Fibroblast of peridontal ligament (primary cell): ENCODE results near the gene MSLN.

ENCODE experiments used
- DNase-seq: peaks from one replicate; pipeline ENCODE4 v3.0.0-alpha.2; 2010; ENCODE audit errors: extremely low read depth

MSLN gene

DNA sequence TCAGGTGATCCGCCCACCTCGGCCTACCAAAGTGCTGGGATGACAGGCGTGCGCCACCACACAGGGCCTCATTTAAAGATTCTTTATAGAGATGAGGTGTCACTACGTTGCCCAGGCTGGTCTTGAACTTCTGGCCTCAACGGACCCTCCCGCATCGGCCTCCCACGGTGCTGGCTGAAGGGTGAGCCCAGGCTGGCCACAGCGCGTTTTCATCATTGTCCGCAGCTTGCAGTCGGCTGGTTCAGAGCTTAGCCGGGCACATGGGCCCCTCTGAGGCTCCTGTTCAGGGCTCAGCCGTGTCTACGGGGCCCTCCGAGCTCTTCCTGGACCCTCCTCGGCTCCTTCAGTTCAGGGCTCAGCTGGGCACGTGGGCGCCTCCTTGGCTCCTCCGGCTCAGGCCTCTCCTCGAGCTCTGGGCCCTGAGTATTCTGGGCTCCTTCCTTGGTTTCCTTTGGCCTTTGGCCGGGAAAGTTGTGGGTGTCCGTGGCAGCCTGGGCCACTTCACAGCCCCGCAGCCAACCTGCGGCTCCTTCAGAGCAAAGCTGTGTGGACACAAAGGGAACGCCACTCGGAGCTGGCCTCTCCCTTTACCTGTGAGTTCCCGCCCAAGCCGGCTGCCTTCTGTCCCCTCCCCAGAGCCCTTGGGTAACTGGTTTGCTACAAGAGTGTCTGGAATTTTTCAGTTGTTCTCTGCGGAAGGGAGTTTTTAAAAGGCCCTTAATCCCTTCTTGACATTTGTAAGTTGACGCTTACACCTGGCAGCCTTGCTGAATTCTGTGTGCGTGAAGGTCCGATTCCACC is 1.2 kb upstream of the MSLN start:
- no peak for DNase-seq

DNA sequence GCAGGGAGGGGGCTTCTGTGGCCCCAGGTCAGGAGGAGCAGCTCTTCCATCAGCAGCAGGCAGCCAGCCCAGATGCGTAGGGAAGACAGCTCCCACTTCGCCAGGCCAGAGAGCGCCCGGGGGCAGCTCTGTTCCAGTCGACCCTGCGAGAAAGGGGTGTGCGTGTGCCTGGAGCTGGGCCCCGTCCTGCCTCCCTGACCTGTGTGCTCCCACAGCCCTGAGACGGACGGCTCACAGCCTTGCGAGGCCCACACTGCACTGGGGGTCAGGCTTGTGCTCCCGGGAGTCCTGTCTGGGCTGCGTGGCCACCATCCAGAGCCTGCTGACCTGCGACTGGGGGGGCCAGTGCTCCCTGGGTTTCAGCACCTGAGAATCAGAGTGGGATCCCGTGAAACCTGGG is 469 bp upstream of the MSLN start:
- DNase-seq, result no peak

DNA sequence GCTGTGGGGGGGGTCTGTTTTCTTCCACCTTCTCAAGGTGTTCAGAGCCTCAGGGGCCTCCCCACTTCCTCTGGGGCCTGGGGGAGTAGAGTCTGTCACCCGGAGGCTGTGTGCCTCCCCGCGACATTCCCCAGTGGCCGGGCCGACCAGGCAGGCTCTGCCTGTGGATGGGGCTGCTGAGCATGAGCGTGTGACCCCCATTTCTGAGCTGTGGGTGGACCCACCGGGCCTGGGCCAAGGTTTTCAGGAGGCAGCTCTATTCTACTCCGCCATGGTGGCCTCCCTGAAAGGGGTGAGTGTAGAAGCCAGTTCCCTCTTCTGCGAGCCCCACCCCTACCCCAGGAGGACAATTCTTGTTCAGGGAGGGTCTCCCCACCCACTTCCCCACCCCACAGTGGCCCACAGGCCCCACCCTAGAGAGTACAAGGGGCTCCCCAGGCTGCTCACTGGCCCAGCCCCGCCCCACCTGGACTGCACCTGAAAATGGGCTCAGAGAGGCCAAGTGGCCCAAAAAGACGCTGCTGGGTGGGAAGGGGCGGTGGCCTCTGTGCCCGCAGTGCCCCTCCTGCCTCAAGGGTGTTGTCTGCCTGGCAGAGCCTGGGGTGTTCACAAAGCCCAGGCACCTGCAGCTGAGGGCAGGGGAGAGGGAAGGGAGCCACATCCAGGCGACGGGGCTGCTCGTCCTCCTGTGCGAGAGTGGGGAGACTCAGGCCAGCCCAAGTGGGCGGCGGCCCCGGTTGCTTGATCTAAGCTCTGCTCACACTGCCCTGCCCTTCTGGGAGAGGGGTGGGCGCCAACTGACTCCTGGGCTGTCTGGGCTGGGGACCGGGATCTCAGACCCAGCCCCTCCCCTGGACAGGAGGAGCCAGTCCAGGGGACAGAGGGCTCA is 1.3 kb downstream of the MSLN start:
- no peak for DNase-seq

DNA sequence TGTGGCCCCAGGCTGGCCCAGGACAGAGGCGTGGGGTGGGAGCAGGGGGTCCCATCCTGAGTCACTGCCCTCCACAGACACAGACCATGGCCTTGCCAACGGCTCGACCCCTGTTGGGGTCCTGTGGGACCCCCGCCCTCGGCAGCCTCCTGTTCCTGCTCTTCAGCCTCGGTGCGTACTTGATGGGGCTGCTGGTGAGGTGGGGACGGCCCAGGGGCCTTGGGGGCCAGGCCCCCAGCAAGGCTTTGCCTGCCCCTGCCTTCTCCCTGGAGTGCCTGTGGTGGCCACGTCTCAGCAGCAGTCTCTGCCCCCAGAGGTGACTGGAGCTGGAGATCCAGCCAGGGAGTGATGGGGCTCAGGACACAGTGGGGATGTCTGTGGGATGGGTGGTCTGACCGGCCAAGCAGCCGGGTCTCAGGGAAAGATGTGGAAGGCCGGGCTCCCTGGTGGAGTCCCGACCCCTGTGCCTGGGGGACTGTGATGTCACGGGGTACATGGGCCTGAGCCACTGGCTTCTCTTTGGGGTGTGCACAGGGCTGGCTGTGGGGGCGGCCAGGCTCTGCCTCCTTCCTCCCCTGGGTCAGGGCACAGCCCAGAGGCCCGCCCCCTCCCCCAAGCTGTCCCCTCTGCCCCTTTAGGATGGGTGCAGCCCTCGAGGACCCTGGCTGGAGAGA is 2.2 kb downstream of the MSLN start:
- DNase-seq, result no peak

DNA sequence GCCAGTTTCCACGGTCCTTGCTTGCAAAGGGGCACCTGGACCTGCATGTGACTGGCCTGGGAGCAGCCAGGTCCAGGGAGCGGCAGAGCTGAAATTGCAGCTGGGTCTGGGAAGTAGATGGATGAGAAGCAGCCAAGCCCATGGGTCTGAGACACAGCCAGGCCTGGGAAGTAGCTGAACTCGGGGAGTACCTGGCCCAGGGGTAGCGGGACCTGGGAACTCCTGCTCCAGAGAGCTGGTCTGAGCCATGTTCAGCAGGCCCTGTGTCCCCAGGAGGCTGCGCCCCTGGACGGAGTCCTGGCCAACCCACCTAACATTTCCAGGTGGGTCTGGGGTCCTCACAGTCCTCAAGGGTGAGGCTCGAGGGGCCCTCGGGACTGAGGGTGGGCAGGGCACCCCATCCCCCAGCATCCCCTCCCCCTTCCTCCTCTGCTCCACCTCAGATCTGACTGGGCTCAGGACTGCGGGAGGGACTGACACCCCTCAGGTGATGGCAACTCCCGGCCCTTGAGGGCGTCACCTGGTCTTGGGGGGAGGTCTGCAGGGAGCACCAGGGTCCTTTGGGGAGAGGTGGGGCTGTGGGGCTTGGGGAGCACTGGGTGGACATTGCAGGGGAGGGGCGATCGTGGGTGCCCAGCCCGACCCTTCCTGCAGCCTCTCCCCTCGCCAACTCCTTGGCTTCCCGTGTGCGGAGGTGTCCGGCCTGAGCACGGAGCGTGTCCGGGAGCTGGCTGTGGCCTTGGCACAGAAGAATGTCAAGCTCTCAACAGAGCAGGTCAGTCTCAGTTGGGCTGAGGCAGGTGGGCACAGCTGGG is 3.0 kb downstream of the MSLN start:
- no peak for DNase-seq

DNA sequence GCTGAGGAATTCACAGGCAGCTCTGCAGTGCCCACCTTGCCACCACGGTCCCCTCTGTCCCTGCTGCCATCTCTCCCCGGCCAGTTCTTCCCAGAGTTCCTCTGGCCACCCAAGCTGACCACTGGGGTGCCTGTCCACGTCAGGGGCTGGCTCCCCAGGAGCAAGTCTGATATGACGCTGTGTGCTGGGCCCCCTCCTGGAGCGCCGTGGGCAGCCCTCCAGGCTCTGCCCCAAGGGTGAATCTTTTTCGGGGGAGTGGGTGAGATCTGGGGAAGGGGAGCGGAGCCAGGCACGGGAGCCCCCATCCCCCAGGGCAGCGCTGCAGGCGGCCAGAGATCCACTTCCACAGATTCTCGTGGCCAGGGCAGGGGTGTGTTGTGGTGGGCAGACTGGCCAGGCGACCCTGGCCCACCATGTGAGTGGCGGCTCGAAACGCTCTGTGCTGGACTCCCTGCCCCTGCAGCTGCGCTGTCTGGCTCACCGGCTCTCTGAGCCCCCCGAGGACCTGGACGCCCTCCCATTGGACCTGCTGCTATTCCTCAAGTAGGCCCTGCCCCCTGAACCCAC is 3.7 kb downstream of the MSLN start:
- DNase-seq, result no peak

DNA sequence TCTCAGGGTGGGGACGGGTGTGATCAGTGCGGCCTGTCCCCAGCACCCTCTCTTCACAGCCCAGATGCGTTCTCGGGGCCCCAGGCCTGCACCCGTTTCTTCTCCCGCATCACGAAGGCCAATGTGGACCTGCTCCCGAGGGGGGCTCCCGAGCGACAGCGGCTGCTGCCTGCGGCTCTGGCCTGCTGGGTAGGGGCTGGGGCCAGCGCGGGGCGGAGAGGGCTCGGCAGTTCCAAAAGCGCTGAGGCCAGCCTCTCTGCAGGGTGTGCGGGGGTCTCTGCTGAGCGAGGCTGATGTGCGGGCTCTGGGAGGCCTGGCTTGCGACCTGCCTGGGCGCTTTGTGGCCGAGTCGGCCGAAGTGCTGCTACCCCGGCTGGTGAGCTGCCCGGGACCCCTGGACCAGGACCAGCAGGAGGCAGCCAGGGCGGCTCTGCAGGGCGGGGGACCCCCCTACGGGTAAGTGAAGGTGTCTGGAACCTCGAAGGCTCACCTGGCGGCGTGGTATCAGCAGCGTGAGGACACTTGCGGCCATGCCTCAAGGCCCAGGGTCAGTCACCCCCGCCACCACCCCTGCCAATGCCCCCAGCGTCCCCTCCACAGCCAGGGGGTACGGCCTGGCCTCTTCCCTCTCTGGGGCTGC is 4.4 kb downstream of the MSLN start:
- DNase-seq, result no peak

DNA sequence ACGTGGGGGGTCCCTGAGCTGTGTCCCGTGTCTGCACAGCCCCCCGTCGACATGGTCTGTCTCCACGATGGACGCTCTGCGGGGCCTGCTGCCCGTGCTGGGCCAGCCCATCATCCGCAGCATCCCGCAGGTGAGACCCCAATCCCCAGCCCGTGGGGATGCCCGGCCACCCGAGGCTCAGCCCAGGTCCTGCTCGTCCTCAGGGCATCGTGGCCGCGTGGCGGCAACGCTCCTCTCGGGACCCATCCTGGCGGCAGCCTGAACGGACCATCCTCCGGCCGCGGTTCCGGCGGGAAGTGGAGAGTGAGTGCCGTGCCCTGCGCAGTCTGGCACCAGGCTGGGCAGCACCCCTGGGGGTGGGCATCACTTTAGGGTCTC is 4.9 kb downstream of the MSLN start:
- no peak for DNase-seq

DNA sequence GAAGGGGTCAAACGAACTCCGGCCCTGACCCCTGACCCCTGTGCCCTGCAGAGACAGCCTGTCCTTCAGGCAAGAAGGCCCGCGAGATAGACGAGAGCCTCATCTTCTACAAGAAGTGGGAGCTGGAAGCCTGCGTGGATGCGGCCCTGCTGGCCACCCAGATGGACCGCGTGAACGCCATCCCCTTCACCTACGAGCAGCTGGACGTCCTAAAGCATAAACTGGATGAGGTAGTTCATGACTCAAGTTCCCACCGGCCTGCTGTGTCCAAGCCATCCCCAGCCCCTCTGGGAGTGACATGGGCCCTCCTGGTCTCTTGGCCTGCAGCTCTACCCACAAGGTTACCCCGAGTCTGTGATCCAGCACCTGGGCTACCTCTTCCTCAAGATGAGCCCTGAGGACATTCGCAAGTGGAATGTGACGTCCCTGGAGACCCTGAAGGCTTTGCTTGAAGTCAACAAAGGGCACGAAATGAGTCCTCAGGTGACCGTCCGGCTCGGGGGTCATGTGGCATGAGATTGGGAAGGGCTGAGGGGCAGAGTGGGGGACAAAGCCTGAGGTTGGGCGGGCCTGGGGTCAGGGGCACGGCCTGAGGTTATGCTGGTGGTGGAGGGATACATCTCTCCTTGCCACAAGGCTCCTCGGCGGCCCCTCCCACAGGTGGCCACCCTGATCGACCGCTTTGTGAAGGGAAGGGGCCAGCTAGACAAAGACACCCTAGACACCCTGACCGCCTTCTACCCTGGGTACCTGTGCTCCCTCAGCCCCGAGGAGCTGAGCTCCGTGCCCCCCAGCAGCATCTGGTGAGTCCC is 5.7 kb downstream of the MSLN start:
- DNase-seq, result no peak

DNA sequence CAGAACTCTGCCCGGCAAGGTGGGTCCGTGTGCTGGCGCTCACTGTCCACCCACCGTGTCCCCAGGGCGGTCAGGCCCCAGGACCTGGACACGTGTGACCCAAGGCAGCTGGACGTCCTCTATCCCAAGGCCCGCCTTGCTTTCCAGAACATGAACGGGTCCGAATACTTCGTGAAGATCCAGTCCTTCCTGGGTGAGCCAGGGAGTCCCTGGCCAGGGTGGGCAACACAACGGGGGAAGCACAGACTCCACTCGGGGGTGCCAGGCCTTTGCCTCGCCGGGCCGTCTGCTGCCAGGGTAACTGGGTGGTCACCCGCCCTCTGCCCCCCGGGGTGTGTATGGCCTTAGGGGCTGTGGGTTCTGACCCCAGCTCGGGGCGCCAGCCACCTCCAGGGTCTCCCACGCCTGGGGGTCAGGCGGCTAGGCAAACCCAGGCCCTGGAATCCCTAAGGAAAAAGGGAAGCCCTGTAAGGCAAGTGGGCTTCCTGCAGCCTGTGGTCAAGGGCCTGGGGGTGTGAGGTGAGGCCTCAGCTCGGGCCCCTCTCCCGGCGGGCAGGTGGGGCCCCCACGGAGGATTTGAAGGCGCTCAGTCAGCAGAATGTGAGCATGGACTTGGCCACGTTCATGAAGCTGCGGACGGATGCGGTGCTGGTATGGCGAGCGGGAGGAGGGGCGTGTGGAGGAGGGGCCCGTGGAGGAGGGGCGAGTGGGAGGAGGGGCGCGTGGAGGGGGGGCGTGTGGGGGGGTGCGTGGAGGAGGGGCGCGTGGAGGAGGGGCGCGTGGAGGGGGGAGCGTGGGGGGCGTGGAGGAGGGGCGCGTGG is 6.5 kb downstream of the MSLN start:
- DNase-seq, result no peak

DNA sequence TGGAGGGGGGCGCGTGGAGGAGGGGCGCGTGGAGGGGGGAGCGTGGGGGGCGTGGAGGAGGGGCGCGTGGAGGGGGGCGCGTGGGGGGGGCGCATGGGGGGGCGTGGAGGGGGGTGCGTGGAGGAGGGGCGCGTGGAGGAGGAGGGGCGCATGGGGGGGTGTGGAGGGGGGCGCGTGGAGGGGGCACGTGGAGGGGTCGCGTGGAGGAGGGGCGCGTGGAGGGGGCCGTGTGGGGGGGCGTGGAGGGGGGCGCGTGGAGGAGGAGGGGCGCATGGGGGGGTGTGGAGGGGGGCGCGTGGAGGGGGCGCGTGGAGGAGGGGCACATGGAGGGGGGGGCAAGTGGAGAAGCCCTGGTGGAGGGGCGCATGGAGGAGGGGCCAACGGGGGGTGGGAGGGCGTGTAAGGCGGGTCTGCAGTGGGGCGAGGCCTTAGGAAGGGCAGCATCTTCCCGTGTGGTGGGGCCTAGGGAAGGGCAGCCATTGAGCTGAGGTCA is 7.3 kb downstream of the MSLN start:
- DNase-seq, result no peak

DNA sequence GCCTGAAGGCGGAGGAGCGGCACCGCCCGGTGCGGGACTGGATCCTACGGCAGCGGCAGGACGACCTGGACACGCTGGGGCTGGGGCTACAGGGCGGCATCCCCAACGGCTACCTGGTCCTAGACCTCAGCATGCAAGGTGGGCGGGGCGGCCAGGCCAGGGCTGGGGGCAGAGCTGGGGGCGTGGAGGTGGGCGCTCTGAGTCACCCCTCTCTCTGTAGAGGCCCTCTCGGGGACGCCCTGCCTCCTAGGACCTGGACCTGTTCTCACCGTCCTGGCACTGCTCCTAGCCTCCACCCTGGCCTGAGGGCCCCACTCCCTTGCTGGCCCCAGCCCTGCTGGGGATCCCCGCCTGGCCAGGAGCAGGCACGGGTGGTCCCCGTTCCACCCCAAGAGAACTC is 7.9 kb downstream of the MSLN start:
- DNase-seq, result no peak

DNA sequence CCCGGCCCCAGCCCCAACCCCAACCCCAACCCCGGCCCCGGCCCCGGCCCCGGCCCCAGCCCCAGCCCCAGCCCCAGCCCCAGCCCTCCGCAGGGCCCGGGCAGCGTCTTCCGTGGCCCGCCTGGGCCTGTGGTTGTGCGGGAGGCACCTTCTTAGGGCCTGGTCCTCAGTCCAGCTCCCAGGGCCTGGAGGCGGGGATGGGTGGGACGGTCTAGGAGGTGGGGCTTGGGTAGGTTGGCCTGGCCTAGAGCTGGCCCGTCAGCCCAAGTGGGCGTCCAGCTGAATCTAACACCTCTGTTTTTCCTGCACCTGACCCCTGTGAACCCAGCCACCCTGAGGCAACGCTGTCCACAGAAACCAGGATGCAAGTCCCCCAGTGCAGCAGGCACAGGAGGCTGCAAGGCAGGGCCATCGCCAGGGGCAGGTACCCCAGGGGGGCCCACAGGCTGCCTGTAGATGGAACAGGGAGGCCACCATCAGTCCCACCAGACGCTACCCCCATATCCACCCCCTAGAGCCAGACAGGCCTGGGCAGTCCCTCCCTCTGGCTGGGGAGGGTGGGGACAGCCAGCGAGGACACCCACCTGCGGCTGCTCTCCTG is 8.8 kb downstream of the MSLN start:
- DNase-seq, result no peak

DNA sequence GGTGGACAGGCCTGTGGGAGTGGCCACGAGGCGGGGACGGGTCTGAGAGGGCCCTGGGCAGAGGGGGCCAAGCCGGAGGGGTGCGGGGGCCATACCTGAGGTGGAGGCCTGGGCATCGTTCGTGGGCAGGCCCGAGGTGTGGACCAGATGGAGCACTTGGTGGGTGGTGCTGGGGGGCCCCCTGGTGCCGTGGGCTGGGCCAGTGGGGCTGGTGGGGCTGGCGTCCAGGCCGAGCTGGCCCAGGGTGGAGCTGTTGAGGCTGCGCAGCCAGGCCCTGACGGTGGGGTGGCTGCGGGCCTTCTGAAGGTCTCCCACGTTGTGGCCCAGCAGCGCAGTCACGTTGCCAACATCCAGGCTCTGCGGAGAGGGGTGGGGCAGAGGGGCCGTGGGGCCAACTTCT is 9.4 kb downstream of the MSLN start:
- no peak for DNase-seq

DNA sequence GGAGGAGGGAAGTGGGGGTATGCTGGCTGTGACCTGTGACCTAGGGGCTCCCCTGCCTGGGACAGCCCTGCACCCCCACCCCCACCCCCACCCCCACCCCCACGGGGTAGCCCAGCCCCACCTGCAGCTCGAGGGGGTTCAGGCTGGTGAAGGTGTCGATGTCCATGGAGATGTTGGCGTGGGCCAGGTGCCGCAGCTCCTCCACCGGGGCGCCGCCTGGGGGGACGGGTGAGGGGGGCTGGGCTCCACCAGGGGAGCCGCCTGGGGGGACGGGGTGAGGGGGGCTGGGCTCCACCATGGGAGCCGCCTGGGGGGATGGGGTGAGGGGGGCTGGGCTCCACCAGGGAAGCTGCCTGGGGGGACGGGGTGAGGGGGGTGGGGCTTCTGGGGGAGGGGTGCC is 9.9 kb downstream of the MSLN start:
- DNase-seq, result no peak

DNA sequence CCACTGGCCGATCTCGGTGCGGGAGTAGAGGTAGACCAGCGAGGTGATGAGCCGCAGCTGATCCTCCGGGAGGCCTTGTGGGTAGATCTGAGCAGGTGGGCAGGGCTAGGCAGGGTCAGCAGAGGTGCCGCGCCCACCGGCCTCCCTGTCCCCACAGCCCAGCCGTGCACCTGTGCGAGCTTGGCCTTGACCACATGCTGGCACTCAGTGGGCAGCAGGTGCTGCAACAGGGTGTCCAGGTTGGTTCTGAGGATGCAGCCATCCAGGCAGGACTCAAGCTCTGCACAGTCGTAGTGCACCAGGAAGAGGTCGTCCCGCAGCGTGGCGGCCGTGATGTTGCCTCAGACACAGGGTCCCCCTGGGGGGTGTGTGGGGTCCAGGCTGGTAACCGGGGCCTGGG is 12.4 kb downstream of the MSLN start:
- DNase-seq, result no peak

DNA sequence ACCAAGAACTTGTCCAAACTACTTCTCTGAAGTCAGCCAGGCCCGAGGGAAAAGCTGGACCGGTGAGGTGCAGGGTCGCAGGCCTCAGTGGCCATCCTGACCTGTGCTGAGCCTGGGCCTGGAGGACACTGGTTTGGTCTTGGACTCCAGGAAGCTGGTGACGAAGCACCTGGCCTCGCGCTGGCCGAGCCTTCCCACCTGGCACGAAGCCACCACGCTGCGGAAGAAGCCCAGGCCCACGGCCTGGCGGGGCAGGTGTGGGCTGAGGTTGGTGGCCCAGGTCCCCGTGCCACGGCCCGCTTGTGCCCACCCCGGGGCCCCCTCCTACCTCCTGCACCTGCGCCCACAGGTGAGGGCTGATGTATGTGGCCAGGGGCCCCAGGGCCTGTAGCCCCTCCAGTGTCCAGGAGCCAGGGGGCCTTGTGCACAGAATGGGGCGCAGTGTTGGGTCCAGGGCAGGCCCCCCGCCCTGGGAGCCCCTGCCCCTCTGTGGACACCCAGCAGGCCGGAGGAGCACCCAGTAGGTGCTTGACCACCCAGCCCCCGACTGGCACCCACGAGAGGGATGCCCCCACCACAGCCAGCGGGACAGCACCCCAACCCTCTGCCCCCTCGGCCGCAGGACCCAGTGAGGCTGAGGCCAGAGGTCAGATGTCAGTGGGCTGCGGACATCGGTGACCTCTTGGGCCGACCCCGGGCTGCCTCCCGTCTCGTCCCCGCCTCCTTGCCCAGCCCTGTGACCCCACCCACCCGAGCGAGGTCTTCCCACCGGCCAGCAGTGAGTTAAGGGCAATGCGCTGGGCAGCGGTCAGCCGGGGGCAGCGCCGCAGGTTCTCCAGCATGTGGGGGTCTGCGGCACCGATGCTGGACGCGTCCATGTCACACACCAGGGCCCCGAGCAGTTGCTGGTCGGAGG is 13.8 kb downstream of the MSLN start:
- no peak for DNase-seq
